BLaER1 treated with 17β-estradiol and CSF1 and Interleukin-3, amounts not matched to agents 10 nM and 100 nM (cell line): ENCODE data around the gene ALPK3.

ENCODE experiments used
- H3K27ac ChIP-seq, 11 experiments: shearing (Covaris generic); formaldehyde crosslinking; 2 replicates each; pipeline ENCODE4 v1.8.1; 2022
- H3K27me3 ChIP-seq, 11 experiments: shearing (Covaris generic); formaldehyde crosslinking; 2 replicates each; pipeline ENCODE4 v1.8.1; 2022
- H3K36me3 ChIP-seq, 11 experiments: shearing (Covaris generic); formaldehyde crosslinking; 2 replicates each; pipeline ENCODE4 v1.8.1; 2022
- H3K4me1 ChIP-seq, 10 experiments: shearing (Covaris generic); formaldehyde crosslinking; 2 replicates each; pipeline ENCODE4 v1.8.1; 2022
- H3K4me2 ChIP-seq, 11 experiments: shearing (Covaris generic); formaldehyde crosslinking; 2 replicates each; pipeline ENCODE4 v1.8.1; 2022
- H3K4me3 ChIP-seq, 10 experiments: shearing (Covaris generic); formaldehyde crosslinking; 2 replicates each; pipeline ENCODE4 v1.8.1; 2022
- H3K9ac ChIP-seq, 11 experiments: shearing (Covaris generic); formaldehyde crosslinking; 2 replicates each; pipeline ENCODE4 v1.8.1; 2022
- H3K9me3 ChIP-seq, 11 experiments: shearing (Covaris generic); formaldehyde crosslinking; replicated peaks in 1 of 11; 2 replicates each; pipeline ENCODE4 v1.8.1; 2022
- H4K20me1 ChIP-seq, 11 experiments: shearing (Covaris generic); formaldehyde crosslinking; 2 replicates each; pipeline ENCODE4 v1.8.1; 2022
- Cebpa-rat ChIP-seq, 11 experiments: shearing (Covaris generic); IDR thresholded peaks; 2 replicates each; pipeline ENCODE4 v1.8.1; 2022

Gene ALPK3

DNA sequence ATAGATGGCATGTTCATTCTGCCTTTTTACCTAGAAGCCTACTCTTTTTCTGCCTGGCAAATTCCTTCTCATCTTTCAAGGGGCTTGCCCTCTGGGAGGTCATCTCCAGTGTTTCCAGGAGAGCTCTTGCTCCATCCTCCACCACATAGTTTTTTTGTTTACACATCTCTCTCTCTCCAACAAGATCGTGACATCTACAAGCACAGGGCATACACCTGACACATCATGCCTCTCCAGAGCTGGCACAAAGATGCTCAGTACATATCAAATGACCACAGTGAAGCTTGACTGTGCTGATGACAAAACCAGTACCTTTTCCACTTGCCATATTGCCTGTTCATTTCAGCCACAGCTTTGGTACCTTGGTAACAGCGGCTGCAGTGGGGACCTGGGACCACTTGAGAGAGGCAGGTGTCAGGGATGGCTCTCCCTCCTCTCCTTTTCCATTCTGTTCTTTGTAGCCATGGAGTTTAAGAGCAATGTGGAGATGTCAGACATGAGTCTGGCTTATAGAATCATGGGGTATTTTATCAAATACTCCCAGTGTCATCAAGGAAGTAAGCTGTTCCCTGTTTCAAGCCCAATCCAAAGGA, 15.4 kb downstream of the ALPK3 start:
- Histone ChIP-seq H3K4me2 (no peak overlapping the region), H4K20me1 (no peaks in the 10 kb centered on the region), H3K9ac (no peak overlapping the region), H3K36me3 (no peaks in the 10 kb centered on the region), H3K9me3 (no peaks in the 10 kb centered on the region), H3K4me3 (no peak overlapping the region), H3K4me1 (peaks cover 5 to 43% (median 24%) of the 10 kb centered on the region in 10 experiments; a peak in 18 of 20 replicates), H3K27me3 (no peaks in the 10 kb centered on the region), H3K27ac (no peak overlapping the region)
- TF ChIP-seq Cebpa-rat (IDR thresholded peaks at IDR 0.05): no peak

- no peaks in the 10 kb centered on the region for H4K20me1 ChIP-seq
- peak overlapping the region in 6 of 11 experiments; percentile 6 to 70 (median 52); a peak in 8 of 22 replicates for H3K4me2 ChIP-seq
- no peak overlapping the region for H3K9ac ChIP-seq
- peaks cover 5 to 44% (median 25%) of the 10 kb centered on the region in 10 experiments; a peak in 18 of 20 replicates for H3K4me1 ChIP-seq
- H3K9me3 ChIP-seq: no peaks in the 10 kb centered on the region
- TF ChIP-seq Cebpa-rat (IDR thresholded peaks at IDR 0.05): no peak
- H3K27me3 ChIP-seq: no peaks in the 10 kb centered on the region
- H3K4me3 ChIP-seq: no peak overlapping the region
- H3K36me3 ChIP-seq: no peaks in the 10 kb centered on the region
- H3K27ac ChIP-seq: no peak overlapping the region
Observed at GRCh38 chr15:84833447-84834228, 16.5 kb downstream of the ALPK3 start.

GRCh38 chr15:84834229-84834955, 17.2 kb downstream of the ALPK3 start:
- Histone ChIP-seq H4K20me1 (no peaks in the 10 kb centered on the region), H3K27me3 (no peaks in the 10 kb centered on the region), H3K4me3 (no peak overlapping the region), H3K4me2 (peak overlapping the region in 4 of 11 experiments; percentile 31 to 70 (median 55); a peak in 4 of 22 replicates), H3K27ac (no peak overlapping the region), H3K9me3 (no peaks in the 10 kb centered on the region), H3K9ac (no peak overlapping the region), H3K36me3 (no peaks in the 10 kb centered on the region), H3K4me1 (peaks cover 10 to 48% (median 28%) of the 10 kb centered on the region in 10 experiments; a peak in 18 of 20 replicates)
- TF ChIP-seq Cebpa-rat (IDR thresholded peaks at IDR 0.05): no peak

DNA sequence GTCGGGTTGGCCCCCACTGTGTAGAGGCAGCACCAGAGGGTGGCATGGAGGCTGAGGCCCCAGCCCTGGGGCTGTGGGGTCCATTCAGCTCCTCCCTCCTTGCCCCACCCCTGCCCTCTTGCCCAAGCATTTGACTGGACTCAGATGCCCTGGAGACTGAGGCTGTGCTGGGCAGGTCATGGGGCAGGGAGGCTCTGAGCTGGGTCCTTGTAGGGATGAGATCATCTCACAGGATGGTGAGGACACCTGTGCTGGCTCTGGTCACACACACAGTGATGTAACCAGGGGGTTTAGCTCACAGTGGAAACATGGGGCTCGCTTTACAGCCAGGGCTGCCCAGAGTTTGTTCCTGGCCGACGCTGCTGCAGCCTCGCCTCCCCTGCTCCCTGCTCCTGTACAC, 17.8 kb downstream of the ALPK3 start:
- no peaks in the 10 kb centered on the region for H3K36me3 ChIP-seq

GRCh38 chr15:84835661-84836337, 18.6 kb downstream of the ALPK3 start:
- no peaks in the 10 kb centered on the region for H3K36me3 ChIP-seq
- no peaks in the 10 kb centered on the region for H4K20me1 ChIP-seq
- H3K4me1 ChIP-seq: peaks cover 17 to 63% (median 35%) of the 10 kb centered on the region in 10 experiments
- H3K4me2 ChIP-seq: peak overlapping the region in 3 of 11 experiments; percentile 52 to 68 (median 58); a peak in 4 of 22 replicates
- H3K27me3 ChIP-seq: no peaks in the 10 kb centered on the region
- no peak for TF ChIP-seq Cebpa-rat (IDR thresholded peaks at IDR 0.05)
- no peak overlapping the region for H3K4me3 ChIP-seq
- H3K9me3 ChIP-seq: no peaks in the 10 kb centered on the region
- no peak overlapping the region for H3K9ac ChIP-seq
- H3K27ac ChIP-seq: peak overlapping the region in 6 of 11 experiments; percentile 10 to 57 (median 44); a peak in 6 of 22 replicates

More for the DNA sequence above, 17.8 kb downstream of the ALPK3 start:
- H3K9ac ChIP-seq: no peak overlapping the region
- peak overlapping the region in 1 of 11 experiments; percentile 70; a peak in 2 of 22 replicates for H3K4me2 ChIP-seq
- H3K9me3 ChIP-seq: no peaks in the 10 kb centered on the region
- no peak for TF ChIP-seq Cebpa-rat (IDR thresholded peaks at IDR 0.05)
- H3K27ac ChIP-seq: no peak overlapping the region; a peak in 1 of 22 replicates
- H3K27me3 ChIP-seq: no peaks in the 10 kb centered on the region
- H3K4me3 ChIP-seq: no peak overlapping the region
- H3K4me1 ChIP-seq: peaks cover 10 to 54% (median 28%) of the 10 kb centered on the region in 10 experiments; a peak in 18 of 20 replicates
- H4K20me1 ChIP-seq: no peaks in the 10 kb centered on the region

- peaks cover 22 to 72% (median 41%) of the 10 kb centered on the region in 10 experiments for H3K4me1 ChIP-seq
- H3K4me3 ChIP-seq: no peak overlapping the region
- H3K27me3 ChIP-seq: no peaks in the 10 kb centered on the region
- no peaks in the 10 kb centered on the region for H3K9me3 ChIP-seq
- peak overlapping the region in 7 of 11 experiments; percentile 19 to 65 (median 57); a peak in 13 of 22 replicates for H3K27ac ChIP-seq
- peak in 6 of 11 experiments; percentile 45 to 64 (median 54); a peak in 11 of 22 replicates for TF ChIP-seq Cebpa-rat (IDR thresholded peaks at IDR 0.05)
- H3K4me2 ChIP-seq: peak overlapping the region in 10 of 11 experiments; percentile 28 to 68 (median 54); a peak in 18 of 22 replicates
- no peaks in the 10 kb centered on the region for H4K20me1 ChIP-seq
- H3K36me3 ChIP-seq: no peaks in the 10 kb centered on the region
- peak overlapping the region in 6 of 11 experiments; percentile 2 to 39 (median 22); a peak in 6 of 22 replicates for H3K9ac ChIP-seq
Observed at GRCh38 chr15:84836844-84837243, 19.7 kb downstream of the ALPK3 start.

DNA sequence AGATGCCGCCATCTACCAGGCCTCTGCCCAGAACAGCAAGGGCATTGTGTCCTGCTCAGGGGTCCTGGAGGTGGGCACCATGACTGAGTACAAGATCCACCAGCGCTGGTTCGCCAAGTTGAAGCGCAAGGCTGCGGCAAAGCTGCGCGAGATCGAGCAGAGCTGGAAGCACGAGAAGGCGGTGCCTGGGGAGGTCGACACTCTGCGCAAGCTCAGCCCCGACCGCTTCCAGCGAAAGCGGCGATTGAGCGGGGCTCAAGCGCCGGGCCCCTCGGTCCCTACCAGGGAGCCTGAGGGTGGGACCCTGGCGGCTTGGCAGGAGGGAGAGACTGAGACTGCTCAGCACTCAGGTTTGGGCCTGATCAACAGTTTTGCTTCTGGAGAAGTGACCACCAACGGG, 22.6 kb downstream of the ALPK3 start:
- Histone ChIP-seq H3K9ac (no peak overlapping the region), H3K9me3 (no peaks in the 10 kb centered on the region), H3K27me3 (no peaks in the 10 kb centered on the region), H3K4me2 (peak overlapping the region in 6 of 11 experiments; percentile 4 to 89 (median 47); a peak in 7 of 22 replicates), H4K20me1 (no peaks in the 10 kb centered on the region), H3K4me3 (no peak overlapping the region), H3K27ac (peak overlapping the region in 6 of 11 experiments; percentile 24 to 78 (median 42); a peak in 5 of 22 replicates), H3K36me3 (no peaks in the 10 kb centered on the region), H3K4me1 (peaks cover 22 to 56% (median 37%) of the 10 kb centered on the region in 10 experiments)
- no peak for TF ChIP-seq Cebpa-rat (IDR thresholded peaks at IDR 0.05)

DNA sequence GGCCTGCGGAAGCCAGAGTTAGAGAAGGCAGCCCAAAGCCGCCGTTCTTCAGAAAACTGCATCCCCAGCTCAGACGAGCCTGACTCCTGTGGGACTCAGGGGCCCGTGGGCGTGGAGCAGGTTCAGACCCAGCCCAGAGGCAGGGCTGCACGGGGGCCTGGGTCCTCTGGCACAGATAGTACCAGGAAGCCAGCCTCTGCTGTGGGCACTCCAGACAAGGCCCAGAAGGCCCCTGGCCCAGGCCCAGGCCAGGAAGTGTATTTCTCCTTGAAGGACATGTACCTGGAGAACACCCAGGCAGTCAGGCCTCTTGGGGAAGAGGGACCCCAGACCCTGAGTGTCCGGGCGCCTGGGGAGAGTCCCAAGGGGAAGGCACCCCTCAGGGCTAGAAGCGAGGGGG, 23.1 kb downstream of the ALPK3 start:
- peaks cover 22 to 54% (median 37%) of the 10 kb centered on the region in 10 experiments for H3K4me1 ChIP-seq
- no peaks in the 10 kb centered on the region for H3K27me3 ChIP-seq
- peak overlapping the region; percentile 34 to 89 (median 54); a peak in 20 of 22 replicates for H3K4me2 ChIP-seq
- no peaks in the 10 kb centered on the region for H4K20me1 ChIP-seq
- peak overlapping the region in 10 of 11 experiments; percentile 13 to 78 (median 34); a peak in 12 of 22 replicates for H3K27ac ChIP-seq
- peak overlapping the region in 2 of 11 experiments; percentile 16 to 50; a peak in 3 of 22 replicates for H3K9ac ChIP-seq
- H3K4me3 ChIP-seq: no peak overlapping the region
- H3K36me3 ChIP-seq: no peaks in the 10 kb centered on the region
- TF ChIP-seq Cebpa-rat (IDR thresholded peaks at IDR 0.05): no peak
- H3K9me3 ChIP-seq: no peaks in the 10 kb centered on the region
